DOHH2 (cell line): ENCODE measurements around the gene IRF4.

Experiments
- H3F3A ChIP-seq: fragments of 200-600 bp; sonication (generic), shearing (Covaris generic); 2 replicates; pipeline ENCODE4 v1.6.0; 2016; ENCODE audit warnings: antibody characterized with exemption, mild to moderate bottlenecking; ENCODE audit not compliant: control insufficient read depth, insufficient read depth
- H3K27ac ChIP-seq: fragments of 200-600 bp; sonication (generic); 2 replicates; pipeline ENCODE4 v1.5.1; 2014; ENCODE audit warnings: low read depth, mild to moderate bottlenecking, low read length, moderate library complexity
- H3K27me3 ChIP-seq: fragments of 200-600 bp; sonication (generic); 2 replicates; pipeline ENCODE4 v1.6.1; 2014; ENCODE audit warnings: mild to moderate bottlenecking, low read length, mixed read lengths; ENCODE audit not compliant: control insufficient read depth
- H3K36me3 ChIP-seq: fragments of 200-600 bp; sonication (generic); 2 replicates; pipeline ENCODE4 v1.6.1; 2014; ENCODE audit warnings: mild to moderate bottlenecking, low read length, moderate library complexity, mixed read lengths; ENCODE audit not compliant: control insufficient read depth
- H3K4me1 ChIP-seq: fragments of 200-600 bp; sonication (generic); 2 replicates; pipeline ENCODE4 v1.6.1; 2014; ENCODE audit warnings: mild to moderate bottlenecking, low read length, mixed read lengths; ENCODE audit not compliant: control insufficient read depth
- H3K4me2 ChIP-seq: fragments of 200-600 bp; sonication (generic); 2 replicates; pipeline ENCODE4 v1.6.0; 2014; ENCODE audit warnings: mild to moderate bottlenecking, low read length, moderate library complexity
- H3K4me3 ChIP-seq: fragments of 200-600 bp; sonication (generic); 2 replicates; pipeline ENCODE4 v1.5.1; 2014; ENCODE audit warnings: mild to moderate bottlenecking, low read length, mixed read lengths
- H3K79me2 ChIP-seq: fragments of 200-600 bp; sonication (generic); 2 replicates; pipeline ENCODE4 v1.6.1; 2014; ENCODE audit warnings: mild to moderate bottlenecking, low read length, mixed read lengths; ENCODE audit not compliant: control insufficient read depth
- H3K9me2 ChIP-seq: fragments of 200-600 bp; sonication (generic); replicated peaks from 2 replicates; pipeline ENCODE4 v1.6.1; 2014; ENCODE audit warnings: mild to moderate bottlenecking, low read length, mixed read lengths; ENCODE audit not compliant: control insufficient read depth
- H3K9me3 ChIP-seq: fragments of 200-600 bp; sonication (generic); 2 replicates; pipeline ENCODE4 v1.6.1; 2014; ENCODE audit warnings: antibody characterized with exemption, low read length, mixed read lengths; ENCODE audit not compliant: control insufficient read depth, insufficient read depth
- H4K20me1 ChIP-seq: fragments of 200-600 bp; sonication (generic); 2 replicates; pipeline ENCODE4 v1.6.0; 2014; ENCODE audit warnings: low read depth, mild to moderate bottlenecking, antibody characterized with exemption, low read length, moderate library complexity; ENCODE audit not compliant: control insufficient read depth, insufficient read depth
- EZH2phosphoT487 ChIP-seq: fragments of 200-600 bp; sonication (generic); IDR thresholded peaks from 2 replicates; pipeline ENCODE4 v1.6.1; 2017; ENCODE audit warnings: borderline replicate concordance, mild to moderate bottlenecking, antibody characterized with exemption, low read length, moderate library complexity, mixed read lengths
- TF ChIP-seq, protein P1 (sequence below): fragments of 200-600 bp; sonication (generic); IDR thresholded peaks from one replicate; pipeline ENCODE4 v1.5.1; 2014; ENCODE audit warnings: antibody characterized with exemption, mild to moderate bottlenecking, low read depth, low read length; ENCODE audit not compliant: poor library complexity, severe bottlenecking

IRF4 gene

DNA sequence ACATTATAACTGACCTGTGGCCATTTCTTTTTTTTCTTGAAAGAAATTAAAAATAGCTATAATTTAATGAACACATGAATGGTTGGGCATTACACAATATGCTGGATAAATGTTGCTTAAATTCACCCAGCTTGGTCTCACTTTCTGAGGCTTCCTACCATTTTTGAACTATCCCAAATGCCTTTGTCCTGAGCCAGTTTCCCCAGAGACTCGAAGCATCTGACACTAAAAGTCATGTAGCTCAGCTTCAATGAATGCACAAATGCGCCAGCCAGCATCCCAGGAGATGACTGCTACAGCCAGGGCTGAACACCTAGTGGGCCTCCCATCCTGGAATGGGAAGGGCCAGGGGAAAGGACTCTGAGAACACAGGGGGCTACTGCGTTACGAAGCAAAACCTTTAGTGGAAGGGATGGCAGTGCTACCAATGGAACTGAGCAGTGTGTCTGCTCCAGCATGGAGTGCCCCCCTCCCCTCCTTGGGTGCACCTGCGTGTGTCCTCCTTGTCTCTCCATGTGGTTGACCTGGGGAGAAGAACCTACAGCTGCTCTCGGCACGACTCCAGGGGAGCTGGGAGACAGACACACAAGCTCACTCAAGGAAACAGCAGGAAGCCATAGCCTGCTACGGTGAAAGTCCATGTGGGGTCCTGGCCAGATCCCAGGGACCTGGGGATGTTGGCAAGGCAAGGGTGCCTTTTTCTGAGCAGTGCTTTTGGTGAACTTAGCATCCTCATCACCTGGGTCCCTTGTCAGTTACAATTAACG lies 60.9 kb downstream of the IRF4 start:
- Histone ChIP-seq H4K20me1 (no peaks in the 10 kb centered on the region), H3K4me2 (no peak overlapping the region), H3K4me1 (no peaks in the 10 kb centered on the region), H3K36me3 (no peaks in the 10 kb centered on the region), H3K79me2 (no peaks in the 10 kb centered on the region), H3K9me2 (no peaks in the 10 kb centered on the region), H3K27ac (no peak overlapping the region), H3F3A (no peaks in the 10 kb centered on the region), H3K27me3 (no peaks in the 10 kb centered on the region), H3K9me3 (no peaks in the 10 kb centered on the region), H3K4me3 (no peak overlapping the region)
- no peak for TF ChIP-seq EZH2phosphoT487
- TF ChIP-seq, protein P1, sequence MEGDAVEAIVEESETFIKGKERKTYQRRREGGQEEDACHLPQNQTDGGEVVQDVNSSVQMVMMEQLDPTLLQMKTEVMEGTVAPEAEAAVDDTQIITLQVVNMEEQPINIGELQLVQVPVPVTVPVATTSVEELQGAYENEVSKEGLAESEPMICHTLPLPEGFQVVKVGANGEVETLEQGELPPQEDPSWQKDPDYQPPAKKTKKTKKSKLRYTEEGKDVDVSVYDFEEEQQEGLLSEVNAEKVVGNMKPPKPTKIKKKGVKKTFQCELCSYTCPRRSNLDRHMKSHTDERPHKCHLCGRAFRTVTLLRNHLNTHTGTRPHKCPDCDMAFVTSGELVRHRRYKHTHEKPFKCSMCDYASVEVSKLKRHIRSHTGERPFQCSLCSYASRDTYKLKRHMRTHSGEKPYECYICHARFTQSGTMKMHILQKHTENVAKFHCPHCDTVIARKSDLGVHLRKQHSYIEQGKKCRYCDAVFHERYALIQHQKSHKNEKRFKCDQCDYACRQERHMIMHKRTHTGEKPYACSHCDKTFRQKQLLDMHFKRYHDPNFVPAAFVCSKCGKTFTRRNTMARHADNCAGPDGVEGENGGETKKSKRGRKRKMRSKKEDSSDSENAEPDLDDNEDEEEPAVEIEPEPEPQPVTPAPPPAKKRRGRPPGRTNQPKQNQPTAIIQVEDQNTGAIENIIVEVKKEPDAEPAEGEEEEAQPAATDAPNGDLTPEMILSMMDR = no peak

DNA sequence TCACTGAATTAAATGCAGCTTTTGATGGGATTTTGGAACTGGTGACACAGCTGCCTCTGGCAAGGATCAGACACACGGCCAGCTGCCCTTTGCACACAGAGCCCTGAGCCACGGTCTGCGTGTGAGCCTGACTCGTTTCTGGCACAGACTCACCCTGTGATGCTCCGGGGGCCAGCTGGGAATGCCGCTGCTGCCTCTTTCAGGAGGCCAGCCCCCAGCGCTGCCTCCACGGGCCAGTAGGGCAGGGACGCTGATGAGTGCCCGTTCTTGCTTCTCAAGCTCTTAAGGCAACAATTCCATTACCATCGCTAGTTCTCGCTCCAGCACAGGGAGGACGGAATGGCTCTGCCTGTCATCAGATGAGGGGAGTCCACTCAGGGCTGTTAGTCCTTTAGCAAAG lies 61.6 kb downstream of the IRF4 start:
- H3F3A ChIP-seq = no peaks in the 10 kb centered on the region
- H4K20me1 ChIP-seq = no peaks in the 10 kb centered on the region
- no peaks in the 10 kb centered on the region for H3K36me3 ChIP-seq
- no peak overlapping the region for H3K4me3 ChIP-seq
- no peaks in the 10 kb centered on the region for H3K9me3 ChIP-seq
- H3K27ac ChIP-seq = no peak overlapping the region
- H3K9me2 ChIP-seq = no peaks in the 10 kb centered on the region
- TF ChIP-seq EZH2phosphoT487 = no peak
- TF ChIP-seq, protein P1 = no peak
- no peaks in the 10 kb centered on the region for H3K4me1 ChIP-seq
- no peak overlapping the region for H3K4me2 ChIP-seq
- H3K79me2 ChIP-seq = no peaks in the 10 kb centered on the region
- H3K27me3 ChIP-seq = no peaks in the 10 kb centered on the region

DNA sequence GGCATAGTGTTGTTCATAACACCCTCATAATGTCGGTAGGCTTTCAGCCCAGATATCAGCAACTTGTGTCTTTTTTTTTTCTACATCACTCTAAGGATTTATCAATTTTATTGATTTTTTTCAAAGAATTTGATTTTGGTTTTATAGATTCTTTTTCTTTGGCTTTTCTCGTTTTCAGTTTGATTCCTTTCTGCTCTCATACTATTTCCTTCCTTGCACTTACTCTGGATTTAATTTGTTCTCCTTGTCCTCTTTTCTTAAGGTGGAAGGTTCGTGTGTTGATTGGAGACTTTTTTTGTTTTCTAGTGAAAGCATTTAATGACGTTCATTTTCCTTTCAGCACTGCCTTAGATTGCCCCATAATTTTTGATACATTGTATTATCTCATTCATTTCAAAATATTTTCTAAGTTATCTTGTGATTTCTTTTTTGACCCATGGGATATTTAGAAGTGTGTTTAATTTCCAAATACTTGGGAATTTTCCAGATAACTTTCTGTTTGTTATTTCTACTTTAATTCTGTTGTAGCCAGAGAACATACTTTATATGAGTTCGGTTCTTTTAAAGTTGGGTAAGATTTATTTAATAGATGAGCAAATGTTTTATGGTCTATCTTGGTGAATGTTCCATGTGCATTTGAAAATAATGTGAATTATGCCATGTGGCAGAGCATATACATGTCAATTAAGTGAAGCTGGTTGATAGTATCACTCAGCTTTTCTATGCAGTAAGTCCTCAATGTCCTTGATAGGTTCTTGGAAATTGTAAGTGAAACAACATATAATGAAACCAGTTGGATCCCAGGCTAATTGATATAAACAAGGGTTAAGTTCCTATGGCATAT lies 62.8 kb downstream of the IRF4 start:
- Histone ChIP-seq H3F3A (no peaks in the 10 kb centered on the region), H4K20me1 (no peaks in the 10 kb centered on the region), H3K9me2 (no peaks in the 10 kb centered on the region), H3K4me3 (no peak overlapping the region), H3K4me1 (no peaks in the 10 kb centered on the region), H3K79me2 (no peaks in the 10 kb centered on the region), H3K27me3 (no peaks in the 10 kb centered on the region), H3K36me3 (no peaks in the 10 kb centered on the region), H3K4me2 (no peak overlapping the region), H3K27ac (no peak overlapping the region), H3K9me3 (no peaks in the 10 kb centered on the region)
- TF ChIP-seq EZH2phosphoT487 = no peak
- TF ChIP-seq, protein P1 = no peak
